HepG2 (cell line): ENCODE measurements around the gene R3HDM4. TPM values are rescaled to one million over a fixed set of nuclear protein-coding genes. Genes with fewer than 3 reads are reported as not detected.

Source experiments
- CAMTA2 ChIP-seq: sonication (generic); formaldehyde crosslinking; IDR thresholded peaks from 2 replicates; pipeline ENCODE4 v1.4.0; 2020; ENCODE audit warnings: mild to moderate bottlenecking, missing genetic modification reagents, borderline replicate concordance
- CHD2 ChIP-seq: IDR thresholded peaks from 2 replicates; pipeline ENCODE4 v1.6.1; 2011; ENCODE audit warnings: low read depth, low read length, improper control_type of control experiment
- HNF1B ChIP-seq: sonication (generic); formaldehyde crosslinking; IDR thresholded peaks from 2 replicates; pipeline ENCODE4 v1.5.1; 2020; ENCODE audit warnings: mild to moderate bottlenecking, moderate library complexity, missing genetic modification reagents
- IKZF5 ChIP-seq: IDR thresholded peaks from 2 replicates; pipeline ENCODE4 v1.6.1; 2018; ENCODE audit warnings: missing genetic modification reagents, mild to moderate bottlenecking, missing compliant biosample characterization
- JUNB ChIP-seq: sonication (generic); formaldehyde crosslinking; IDR thresholded peaks from 2 replicates; pipeline ENCODE4 v1.8.0; 2022; ENCODE audit warnings: missing genetic modification reagents, mild to moderate bottlenecking, borderline replicate concordance
- KAT8 ChIP-seq: IDR thresholded peaks from 2 replicates; pipeline ENCODE4 v1.6.1; 2016; ENCODE audit warnings: missing genetic modification reagents, missing compliant biosample characterization
- MNT ChIP-seq: fragments of 450-650 bp; IDR thresholded peaks from 2 replicates; pipeline ENCODE4 v1.6.1; 2016
- RNF2 ChIP-seq: fragments of 450-650 bp; conservative IDR thresholded peaks from 2 replicates; pipeline ENCODE4 v1.6.1; 2016; ENCODE audit warnings: low read depth
- SP1 ChIP-seq, 2 experiments: fragments of 450-650 bp in 1 of 2; sonication (generic) in 1 of 2; formaldehyde crosslinking in 1 of 2; IDR thresholded peaks; 2 replicates each; pipeline versions ENCODE4 v1.4.0 to v1.6.1; 2016 to 2020; ENCODE audit warnings: missing genetic modification reagents in 1 of 2
- SP140L ChIP-seq: sonication (generic); formaldehyde crosslinking; IDR thresholded peaks from 2 replicates; pipeline ENCODE4 v1.4.0; 2020; ENCODE audit warnings: missing genetic modification reagents, borderline replicate concordance
- THAP7 ChIP-seq: sonication (generic); formaldehyde crosslinking; IDR thresholded peaks from 2 replicates; pipeline ENCODE4 v1.8.1; 2023; ENCODE audit warnings: mild to moderate bottlenecking, missing genetic modification reagents
- UBTF ChIP-seq: sonication (generic); formaldehyde crosslinking; IDR thresholded peaks from 2 replicates; pipeline ENCODE4 v1.4.0; 2020; ENCODE audit warnings: mild to moderate bottlenecking, missing genetic modification reagents
- ZNF33A ChIP-seq: sonication (generic); formaldehyde crosslinking; IDR thresholded peaks from 2 replicates; pipeline ENCODE4 v1.5.1; 2020; ENCODE audit warnings: missing genetic modification reagents, mild to moderate bottlenecking, moderate library complexity, borderline replicate concordance
- ZNF503 ChIP-seq: sonication (generic); formaldehyde crosslinking; IDR thresholded peaks from 2 replicates; pipeline ENCODE4 v1.4.0; 2020; ENCODE audit warnings: missing genetic modification reagents
- ZNF557 ChIP-seq: sonication (generic); formaldehyde crosslinking; IDR thresholded peaks from 2 replicates; pipeline ENCODE4 v1.4.0; 2020; ENCODE audit warnings: missing genetic modification reagents
- polyA plus RNA-seq, 8 experiments: library from polyadenylated mRNA; depleted of rRNA in 3 of 8; stranded (reverse) in 7 of 8; unstranded in 1 of 8; fragments of >200 nt; fragmentation: Illumina TruSeq in 4 of 8; extraction: Trizol in 4 of 8; gene quantifications; 2 replicates each; pipeline versions ENCODE4 v1.2.1 to v1.2.3, GENCODE V29; 2011 to 2016; ENCODE audit warnings: low read depth in 4 of 8, missing spikeins in 1 of 8, mixed read lengths in 1 of 8; ENCODE audit not compliant: insufficient read depth in 1 of 8
- total RNA-seq, 5 experiments: library from RNA; depleted of rRNA; stranded (reverse); fragments of >200 nt; fragmentation: Illumina TruSeq; extraction: Trizol; gene quantifications; 2 replicates each; pipeline ENCODE4 v1.2.3, GENCODE V29; 2016; ENCODE audit warnings: low read depth in 1 of 5

Gene R3HDM4
- total and polyA plus RNA-seq, 2 of the 13 experiments (the other 11 are each of a cell fraction or from before 2014, with no cell fraction given), result 26.2 to 26.9 TPM

GRCh38 chr19:917323-918151 is 4.5 kb upstream of the R3HDM4 start, which contains the start of gene KISS1R (continued):
- TF ChIP-seq CAMTA2 (CRISPR knock-in tag), result no peak
- no peak for TF ChIP-seq IKZF5
- TF ChIP-seq ZNF33A, result no peak
- peak; percentile 90; the same call in 1 of the 2 replicates for TF ChIP-seq THAP7 (CRISPR knock-in tag)
- no peak for TF ChIP-seq HNF1B (CRISPR knock-in tag)
- no peak for TF ChIP-seq CHD2
- no peak; the same call in 1 of the 2 replicates for TF ChIP-seq ZNF503 (CRISPR knock-in tag)
- peak; percentile 48; the same call in 1 of the 2 replicates for TF ChIP-seq ZNF557 (CRISPR knock-in tag)
- TF ChIP-seq UBTF (CRISPR knock-in tag), result peak; percentile 86
- no peak for TF ChIP-seq MNT
- no peak for TF ChIP-seq SP1 (IDR thresholded peaks at IDR 0.05)
- TF ChIP-seq SP1 (CRISPR knock-in tag; IDR thresholded peaks at IDR 0.05), result peak; percentile 51
- TF ChIP-seq RNF2, result no peak; the same call in 1 of the 2 replicates
- TF ChIP-seq KAT8 (CRISPR knock-in tag), result no peak; the same call in 1 of the 2 replicates
- no peak for TF ChIP-seq JUNB
- no peak for TF ChIP-seq SP140L (CRISPR knock-in tag)
